NCI-H526 treated with DMSO at 0.1 percent for 48 hours (cell line): Measurements from ENCODE around the gene EPB41L2.
"Not testable (repeated sequence)": the region's sequence is repeated elsewhere in the genome, so short reads cannot be mapped to it uniquely, and the experiment has no call there.

ENCODE experiments used
- DNase-seq: peaks from one replicate; lab custom pipeline; 2025; lab: John Stamatoyannopoulos, UW

Gene EPB41L2

GRCh38 chr6:130945401-130945919, 117.6 kb downstream of the EPB41L2 start:
- no peak for DNase-seq

GRCh38 chr6:130944486-130944885, 118.6 kb downstream of the EPB41L2 start:
- DNase-seq, result no peak

GRCh38 chr6:130943738-130944137, 119.3 kb downstream of the EPB41L2 start:
- no peak for DNase-seq

GRCh38 chr6:130942752-130943151, 120.3 kb downstream of the EPB41L2 start:
- DNase-seq, result not testable (repeated sequence)

GRCh38 chr6:130937942-130938604, 125.0 kb downstream of the EPB41L2 start:
- DNase-seq, result no peak

GRCh38 chr6:130936933-130937332, 126.1 kb downstream of the EPB41L2 start:
- DNase-seq, result no peak

- no peak for DNase-seq
Measured at GRCh38 chr6:130935978-130936377, 127.1 kb downstream of the EPB41L2 start.

GRCh38 chr6:130934848-130935585, 128.0 kb downstream of the EPB41L2 start:
- no peak for DNase-seq

GRCh38 chr6:130933712-130934200, 129.3 kb downstream of the EPB41L2 start:
- peak; percentile 66 for DNase-seq

- DNase-seq, result no peak
Measured at GRCh38 chr6:130932921-130933320, 130.1 kb downstream of the EPB41L2 start.

- DNase-seq, result no peak
Measured at GRCh38 chr6:130932438-130932837, 130.6 kb downstream of the EPB41L2 start.

- no peak for DNase-seq
Measured at GRCh38 chr6:130931683-130932082, 131.4 kb downstream of the EPB41L2 start.

GRCh38 chr6:130929036-130929678, 133.9 kb downstream of the EPB41L2 start:
- DNase-seq, result no peak

GRCh38 chr6:130928158-130928912, 134.7 kb downstream of the EPB41L2 start:
- no peak for DNase-seq

- no peak for DNase-seq
Measured at GRCh38 chr6:130927305-130927704, 135.7 kb downstream of the EPB41L2 start.

- DNase-seq, result no peak
Measured at GRCh38 chr6:130923350-130923749, 139.7 kb downstream of the EPB41L2 start.

- no peak for DNase-seq
Measured at GRCh38 chr6:130922922-130923321, 140.1 kb downstream of the EPB41L2 start.

- no peak for DNase-seq
Measured at GRCh38 chr6:130920969-130921368, 142.1 kb downstream of the EPB41L2 start.

- no peak for DNase-seq
Measured at GRCh38 chr6:130918171-130918570, 144.9 kb downstream of the EPB41L2 start.

- DNase-seq, result not testable (repeated sequence)
Measured at GRCh38 chr6:130915606-130916005, 147.4 kb downstream of the EPB41L2 start.

GRCh38 chr6:130913120-130913519, 149.9 kb downstream of the EPB41L2 start:
- no peak for DNase-seq

- no peak for DNase-seq
Measured at GRCh38 chr6:130912434-130912833, 150.6 kb downstream of the EPB41L2 start.
